ENCODE measurements around the gene RNF224.

RNF224 gene

DNA sequence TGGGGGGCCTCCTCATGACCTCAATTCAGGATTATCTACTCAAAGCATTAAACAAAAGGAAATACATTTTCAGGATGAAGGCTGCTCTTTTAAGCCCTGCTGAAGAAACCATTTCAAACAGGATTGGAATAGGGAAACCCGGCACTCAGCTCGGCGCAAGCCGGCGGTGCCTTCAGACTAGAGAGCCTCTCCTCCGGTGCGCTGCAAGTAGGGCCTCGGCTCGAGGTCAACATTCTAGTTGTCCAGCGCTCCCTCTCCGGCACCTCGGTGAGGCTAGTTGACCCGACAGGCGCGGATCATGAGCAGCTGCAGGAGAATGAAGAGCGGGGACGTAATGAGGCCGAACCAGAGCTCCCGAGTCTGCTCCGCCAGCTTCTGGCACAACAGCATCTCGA is 22.6 kb upstream of the RNF224 start:
- Histone ChIP-seq H3K4me3 (ENCODE audit: low read depth, low read length) (peak overlapping the region; percentile 82), H3K9me3 (ENCODE audit: severe bottlenecking) (no peaks in the 10 kb centered on the region), H3K27ac (no peak overlapping the region; the same call in 1 of the 2 replicates), H3K36me3 (no peaks in the 10 kb centered on the region), H3K27me3 (ENCODE audit: insufficient read depth, low read depth, severe bottlenecking) (no peaks in the 10 kb centered on the region)
- no peak for DNase-seq
- TF ChIP-seq, protein P1, sequence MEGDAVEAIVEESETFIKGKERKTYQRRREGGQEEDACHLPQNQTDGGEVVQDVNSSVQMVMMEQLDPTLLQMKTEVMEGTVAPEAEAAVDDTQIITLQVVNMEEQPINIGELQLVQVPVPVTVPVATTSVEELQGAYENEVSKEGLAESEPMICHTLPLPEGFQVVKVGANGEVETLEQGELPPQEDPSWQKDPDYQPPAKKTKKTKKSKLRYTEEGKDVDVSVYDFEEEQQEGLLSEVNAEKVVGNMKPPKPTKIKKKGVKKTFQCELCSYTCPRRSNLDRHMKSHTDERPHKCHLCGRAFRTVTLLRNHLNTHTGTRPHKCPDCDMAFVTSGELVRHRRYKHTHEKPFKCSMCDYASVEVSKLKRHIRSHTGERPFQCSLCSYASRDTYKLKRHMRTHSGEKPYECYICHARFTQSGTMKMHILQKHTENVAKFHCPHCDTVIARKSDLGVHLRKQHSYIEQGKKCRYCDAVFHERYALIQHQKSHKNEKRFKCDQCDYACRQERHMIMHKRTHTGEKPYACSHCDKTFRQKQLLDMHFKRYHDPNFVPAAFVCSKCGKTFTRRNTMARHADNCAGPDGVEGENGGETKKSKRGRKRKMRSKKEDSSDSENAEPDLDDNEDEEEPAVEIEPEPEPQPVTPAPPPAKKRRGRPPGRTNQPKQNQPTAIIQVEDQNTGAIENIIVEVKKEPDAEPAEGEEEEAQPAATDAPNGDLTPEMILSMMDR (IDR thresholded peaks at IDR 0.05; ENCODE audit: low read depth, low read length), result no peak

DNA sequence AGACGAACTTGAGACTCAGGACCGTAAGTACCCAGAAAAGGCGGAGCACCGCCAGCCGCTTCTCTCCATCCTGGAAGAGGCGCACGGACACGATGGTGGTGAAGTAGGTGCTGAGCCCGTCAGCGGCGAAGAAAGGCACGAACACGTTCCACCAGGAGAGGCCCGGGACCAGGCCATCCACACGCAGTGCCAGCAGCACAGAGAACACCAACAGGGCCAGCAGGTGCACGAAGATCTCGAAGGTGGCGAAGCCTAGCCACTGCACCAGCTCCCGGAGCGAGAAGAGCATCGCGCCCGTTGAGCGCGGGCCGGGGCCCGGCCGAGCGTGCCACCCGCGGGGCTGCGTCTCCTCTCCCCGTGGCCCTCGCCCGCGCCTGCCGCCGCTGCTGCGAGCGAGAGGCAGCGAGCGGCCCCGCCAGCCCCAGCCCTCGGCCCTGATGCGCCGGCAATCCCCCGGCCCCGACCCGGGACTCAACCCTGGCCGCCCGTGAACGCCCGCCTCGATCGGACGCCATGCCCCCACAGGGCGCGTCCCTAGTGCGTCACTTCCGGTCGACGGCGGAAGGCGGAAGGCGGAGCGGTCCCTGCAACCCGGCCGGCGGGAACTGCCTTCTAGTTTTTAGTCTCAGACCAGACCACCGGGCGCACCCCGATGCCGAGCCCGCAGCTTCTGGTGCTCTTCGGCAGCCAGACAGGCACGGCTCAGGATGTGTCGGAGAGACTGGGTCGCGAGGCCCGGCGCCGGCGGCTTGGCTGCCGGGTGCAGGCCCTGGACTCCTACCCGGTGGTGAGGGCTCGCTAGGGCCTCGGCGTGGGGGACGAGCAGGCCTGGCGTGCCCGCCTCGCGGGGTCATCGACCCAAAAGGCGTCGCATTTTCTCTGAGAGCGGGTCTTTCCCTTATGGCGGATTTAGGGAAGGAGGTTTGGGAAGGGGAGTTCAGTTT is 21.9 kb upstream of the RNF224 start, which contains the start of the genes NDOR1 and TMEM203:
NDOR1 (plus strand) TSS at position 575 of the 944 bp plus-strand sequence; CDS start at position 653, 78 bp downstream.
TMEM203 (minus strand) TSS at position 523 of the 944 bp plus-strand sequence; CDS start at position 289, 234 bp downstream.
- Histone ChIP-seq H3K27me3 (ENCODE audit: insufficient read depth, low read depth, severe bottlenecking) (no peaks in the 10 kb centered on the region), H3K4me3 (ENCODE audit: low read depth, low read length) (peak within 1 kb of the TSS; percentile 82), H3K9me3 (ENCODE audit: severe bottlenecking) (no peaks in the 10 kb centered on the region), H3K36me3 (no peaks in the 10 kb centered on the region), H3K27ac (peak within 1 kb of the TSS; percentile 80)
- DNase-seq, result peak; percentile 69
- TF ChIP-seq, protein P1 (IDR thresholded peaks at IDR 0.05; ENCODE audit: low read depth, low read length), result no peak

DNA sequence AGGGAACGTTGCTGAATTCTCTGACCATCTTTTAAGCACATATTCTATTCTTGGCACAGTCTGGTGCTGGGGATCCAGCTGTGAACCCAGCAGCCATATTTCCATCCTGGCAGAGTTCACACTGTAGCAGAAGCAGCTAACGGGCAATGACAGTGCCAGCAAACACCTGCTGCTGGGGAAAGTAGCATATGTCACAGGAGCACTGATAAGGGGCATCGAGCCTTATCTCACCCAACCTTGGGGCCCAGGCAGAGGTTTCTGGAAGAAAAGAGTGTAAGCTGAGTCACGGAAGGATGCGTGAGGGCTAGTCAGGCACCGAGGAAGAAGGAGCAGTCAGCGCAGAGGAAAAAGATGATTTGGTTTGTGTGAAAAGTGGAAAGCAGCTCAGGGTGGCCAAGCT is 20.7 kb upstream of the RNF224 start:
- Histone ChIP-seq H3K4me3 (ENCODE audit: low read depth, low read length) (no peak overlapping the region; the same call in 1 of the 2 replicates), H3K9me3 (ENCODE audit: severe bottlenecking) (no peaks in the 10 kb centered on the region), H3K27me3 (ENCODE audit: insufficient read depth, low read depth, severe bottlenecking) (no peaks in the 10 kb centered on the region), H3K27ac (no peak overlapping the region), H3K36me3 (no peaks in the 10 kb centered on the region)
- TF ChIP-seq, protein P1 (IDR thresholded peaks at IDR 0.05; ENCODE audit: low read depth, low read length), result no peak
- DNase-seq, result no peak

DNA sequence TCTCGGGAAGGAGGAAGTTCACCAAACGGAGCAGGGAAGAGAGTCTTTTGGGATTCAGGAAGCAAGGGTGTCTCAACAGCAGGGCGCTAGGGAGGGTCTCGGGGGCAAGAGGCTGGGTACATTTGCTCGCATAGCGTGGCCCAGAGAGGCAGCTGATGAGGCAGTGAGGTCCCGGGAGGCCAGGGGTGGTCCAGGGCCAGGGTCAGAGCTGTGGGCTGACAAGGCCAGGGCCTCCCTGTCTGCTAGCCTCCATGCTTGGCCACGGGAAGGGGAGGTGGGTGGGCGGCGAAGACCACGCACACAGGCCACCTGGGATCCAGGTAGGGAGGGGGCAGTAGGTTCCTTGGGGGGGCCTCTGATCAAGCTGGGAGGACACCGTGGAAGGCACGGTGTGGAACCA is 15.8 kb upstream of the RNF224 start:
- DNase-seq, result no peak
- H3K36me3 ChIP-seq, result no peaks in the 10 kb centered on the region
- no peak overlapping the region for H3K4me3 ChIP-seq (ENCODE audit: low read depth, low read length)
- H3K27me3 ChIP-seq (ENCODE audit: insufficient read depth, low read depth, severe bottlenecking), result no peaks in the 10 kb centered on the region
- TF ChIP-seq, protein P1 (IDR thresholded peaks at IDR 0.05; ENCODE audit: low read depth, low read length), result no peak
- no peaks in the 10 kb centered on the region for H3K9me3 ChIP-seq (ENCODE audit: severe bottlenecking)
- no peak overlapping the region for H3K27ac ChIP-seq

GRCh38 chr9:137212520-137212919 is 14.8 kb upstream of the RNF224 start:
- no peaks in the 10 kb centered on the region for H3K36me3 ChIP-seq
- H3K4me3 ChIP-seq (ENCODE audit: low read depth, low read length), result no peak overlapping the region
- no peak overlapping the region for H3K27ac ChIP-seq

More at GRCh38 chr9:137212520-137212919, 14.8 kb upstream of the RNF224 start:
- no peaks in the 10 kb centered on the region for H3K27me3 ChIP-seq (ENCODE audit: insufficient read depth, low read depth, severe bottlenecking)
- H3K9me3 ChIP-seq (ENCODE audit: severe bottlenecking), result no peaks in the 10 kb centered on the region
- TF ChIP-seq, protein P1 (IDR thresholded peaks at IDR 0.05; ENCODE audit: low read depth, low read length), result no peak
- no peak for DNase-seq

Measured in WERI-Rb-1 (cell line).